Astrocyte of the spinal cord (primary cell): ENCODE data around the gene USP22.

Experiments used
- DNase-seq: peaks from one replicate; pipeline ENCODE4 v3.0.0; 2011; ENCODE audit warnings: low read depth, low spot score
- H3K4me3 ChIP-seq: 2 replicates; pipeline ENCODE4 v1.5.1; 2011; ENCODE audit warnings: low read depth, mild to moderate bottlenecking, low read length, moderate library complexity
- CTCF ChIP-seq: IDR thresholded peaks from 2 replicates; pipeline ENCODE4 v1.5.1; 2012; ENCODE audit warnings: low read depth, mild to moderate bottlenecking, low read length, inconsistent platforms
- in situ Hi-C: cut with HindIII; loops from 2 replicates; pipeline ENCODE4 v1.10.0; 2017; ENCODE audit warnings: low sequenced_read_pairs

USP22 gene

GRCh38 chr17:21017861-21018260 lies 24.9 kb downstream of the USP22 start:
- no peak for TF ChIP-seq CTCF
- H3K4me3 ChIP-seq, result no peak overlapping the region
- no peak for DNase-seq
- in situ Hi-C loops, result no loop called here

- no peak for DNase-seq
- no peak for TF ChIP-seq CTCF
- no peak overlapping the region for H3K4me3 ChIP-seq
- in situ Hi-C loops, result no loop called here
Observed at GRCh38 chr17:21017256-21017655, 25.6 kb downstream of the USP22 start.

DNA sequence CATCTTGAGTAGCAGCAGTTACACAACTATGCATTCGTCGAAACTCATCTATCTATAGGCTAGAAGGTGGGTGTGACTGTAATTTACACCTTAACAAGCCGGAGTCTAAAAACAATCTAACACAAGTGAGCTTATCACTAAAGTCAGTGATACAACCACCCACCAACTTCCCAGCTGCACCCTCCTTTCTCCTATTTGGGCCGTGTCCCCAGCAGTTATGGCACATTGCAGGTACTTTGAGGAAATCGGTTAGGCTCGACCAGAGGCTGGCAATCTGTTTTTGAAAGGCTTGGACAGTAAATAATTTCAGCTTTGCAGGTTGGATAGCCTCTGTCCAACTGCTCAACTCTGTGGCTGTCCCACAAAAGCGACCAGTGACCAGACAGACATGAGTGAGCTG lies 26.0 kb downstream of the USP22 start:
- no peak overlapping the region for H3K4me3 ChIP-seq
- in situ Hi-C loops, result no loop called here
- DNase-seq, result no peak
- TF ChIP-seq CTCF, result no peak

DNA sequence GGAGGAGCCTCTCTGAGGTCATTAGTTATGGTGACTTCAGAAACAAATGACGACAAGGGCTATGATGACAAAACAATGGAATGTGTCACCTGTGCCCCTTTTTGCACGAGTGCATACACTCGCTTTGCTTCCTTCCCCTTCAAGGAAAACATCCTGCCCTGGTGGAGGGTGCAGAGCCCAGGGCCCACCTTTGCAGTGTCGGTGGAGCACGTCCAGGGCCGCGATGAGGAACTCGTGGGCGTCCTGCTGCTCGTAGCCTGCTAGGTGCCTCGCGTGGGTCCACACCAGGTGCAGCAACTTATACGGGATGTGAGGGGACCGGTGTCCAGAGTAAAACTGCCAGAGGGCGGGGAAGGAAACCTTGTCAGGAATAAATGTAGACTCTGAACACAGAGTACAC lies 27.2 kb downstream of the USP22 start:
- in situ Hi-C loops, result no loop called here
- no peak overlapping the region for H3K4me3 ChIP-seq
- DNase-seq, result no peak
- TF ChIP-seq CTCF, result no peak

- in situ Hi-C loops, result no loop called here
- no peak for TF ChIP-seq CTCF
- DNase-seq, result no peak
- no peak overlapping the region for H3K4me3 ChIP-seq
Observed at GRCh38 chr17:21014498-21014897, 28.3 kb downstream of the USP22 start.

DNA sequence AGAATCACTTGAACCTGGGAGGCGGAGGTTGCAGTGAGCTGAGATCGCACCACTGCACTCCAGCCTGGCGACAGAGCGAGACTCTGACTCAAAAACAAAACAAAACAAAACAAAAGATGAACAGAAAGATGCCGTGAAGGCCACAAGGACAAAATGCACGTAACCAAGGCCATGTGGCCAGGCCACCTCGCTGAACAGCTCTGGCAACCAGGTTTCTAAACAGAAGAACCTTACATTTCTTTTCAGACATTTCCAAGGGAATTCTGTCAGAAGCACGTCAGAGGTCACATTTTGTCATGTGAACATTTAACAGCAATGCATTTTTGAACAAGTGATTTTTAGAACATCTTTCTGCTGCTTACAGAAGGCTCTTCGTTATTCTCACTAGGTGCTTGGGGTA lies 28.8 kb downstream of the USP22 start:
- DNase-seq, result no peak
- no peak overlapping the region for H3K4me3 ChIP-seq
- no peak for TF ChIP-seq CTCF
- in situ Hi-C loops, result no loop called here

DNA sequence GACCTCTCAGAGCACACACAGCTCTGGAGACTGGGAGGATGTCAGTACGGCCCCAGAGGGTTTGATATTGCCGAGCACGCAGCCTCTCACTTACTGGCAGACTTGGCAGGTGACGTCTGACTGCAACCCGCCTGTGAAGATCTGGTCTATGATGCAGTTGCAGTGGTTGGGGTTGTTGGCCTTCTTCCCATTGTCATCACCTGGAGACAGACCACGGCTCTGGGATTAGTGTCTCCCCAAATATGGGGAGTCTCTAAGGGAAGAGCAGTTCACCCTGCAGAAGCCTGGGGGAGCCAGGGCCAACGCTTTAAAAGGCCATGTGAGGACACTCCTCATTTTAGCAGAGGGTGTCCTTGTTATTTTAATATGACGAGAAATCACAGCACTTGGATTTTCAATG lies 30.1 kb downstream of the USP22 start:
- H3K4me3 ChIP-seq, result no peak overlapping the region
- no peak for DNase-seq
- no peak for TF ChIP-seq CTCF
- in situ Hi-C loops, result no loop called here
